GM21825 (cell line): ENCODE measurements around the gene FAT2.

ENCODE experiments used
- ATAC-seq: cut with Tn5 transposase; IDR thresholded peaks from one replicate; pipeline ENCODE4 v1.9.1; 2021; ENCODE audit warnings: mild to moderate bottlenecking, moderate library complexity; ENCODE audit not compliant: unreplicated experiment

The FAT2 gene, protein sequence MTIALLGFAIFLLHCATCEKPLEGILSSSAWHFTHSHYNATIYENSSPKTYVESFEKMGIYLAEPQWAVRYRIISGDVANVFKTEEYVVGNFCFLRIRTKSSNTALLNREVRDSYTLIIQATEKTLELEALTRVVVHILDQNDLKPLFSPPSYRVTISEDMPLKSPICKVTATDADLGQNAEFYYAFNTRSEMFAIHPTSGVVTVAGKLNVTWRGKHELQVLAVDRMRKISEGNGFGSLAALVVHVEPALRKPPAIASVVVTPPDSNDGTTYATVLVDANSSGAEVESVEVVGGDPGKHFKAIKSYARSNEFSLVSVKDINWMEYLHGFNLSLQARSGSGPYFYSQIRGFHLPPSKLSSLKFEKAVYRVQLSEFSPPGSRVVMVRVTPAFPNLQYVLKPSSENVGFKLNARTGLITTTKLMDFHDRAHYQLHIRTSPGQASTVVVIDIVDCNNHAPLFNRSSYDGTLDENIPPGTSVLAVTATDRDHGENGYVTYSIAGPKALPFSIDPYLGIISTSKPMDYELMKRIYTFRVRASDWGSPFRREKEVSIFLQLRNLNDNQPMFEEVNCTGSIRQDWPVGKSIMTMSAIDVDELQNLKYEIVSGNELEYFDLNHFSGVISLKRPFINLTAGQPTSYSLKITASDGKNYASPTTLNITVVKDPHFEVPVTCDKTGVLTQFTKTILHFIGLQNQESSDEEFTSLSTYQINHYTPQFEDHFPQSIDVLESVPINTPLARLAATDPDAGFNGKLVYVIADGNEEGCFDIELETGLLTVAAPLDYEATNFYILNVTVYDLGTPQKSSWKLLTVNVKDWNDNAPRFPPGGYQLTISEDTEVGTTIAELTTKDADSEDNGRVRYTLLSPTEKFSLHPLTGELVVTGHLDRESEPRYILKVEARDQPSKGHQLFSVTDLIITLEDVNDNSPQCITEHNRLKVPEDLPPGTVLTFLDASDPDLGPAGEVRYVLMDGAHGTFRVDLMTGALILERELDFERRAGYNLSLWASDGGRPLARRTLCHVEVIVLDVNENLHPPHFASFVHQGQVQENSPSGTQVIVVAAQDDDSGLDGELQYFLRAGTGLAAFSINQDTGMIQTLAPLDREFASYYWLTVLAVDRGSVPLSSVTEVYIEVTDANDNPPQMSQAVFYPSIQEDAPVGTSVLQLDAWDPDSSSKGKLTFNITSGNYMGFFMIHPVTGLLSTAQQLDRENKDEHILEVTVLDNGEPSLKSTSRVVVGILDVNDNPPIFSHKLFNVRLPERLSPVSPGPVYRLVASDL (N-terminal part only)

GRCh38 chr5:151591144-151591819, at the start of gene FAT2:
Gene FAT2, minus strand, starts transcription at chr5:151591331. Its CDS starts 22,400 bp downstream, at chr5:151568931.
- no peak for ATAC-seq

GRCh38 chr5:151638619-151639018, 47.5 kb upstream of the FAT2 start:
- no peak for ATAC-seq

DNA sequence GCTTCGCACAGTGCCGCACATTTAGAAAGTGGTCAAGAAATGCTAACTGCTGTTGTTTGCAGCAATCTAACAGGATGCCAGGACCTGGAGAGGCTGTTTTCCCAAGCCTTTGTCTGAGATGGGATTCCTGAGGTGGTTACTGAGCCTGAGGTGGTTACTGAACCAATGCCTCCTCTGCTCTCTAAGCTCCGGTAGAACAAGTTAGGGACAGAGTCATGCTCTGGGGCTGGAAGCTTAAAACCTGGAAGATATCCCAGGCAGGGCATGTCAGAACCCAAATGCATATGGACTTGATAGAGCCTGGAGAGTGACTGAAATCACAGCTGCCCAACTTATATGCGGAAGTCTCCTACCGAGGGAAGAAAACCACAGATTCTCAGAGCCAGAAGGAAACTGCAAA, 46.5 kb upstream of the FAT2 start:
- no peak for ATAC-seq

- ATAC-seq: no peak
Measured at GRCh38 chr5:151633892-151634291, 42.8 kb upstream of the FAT2 start.

DNA sequence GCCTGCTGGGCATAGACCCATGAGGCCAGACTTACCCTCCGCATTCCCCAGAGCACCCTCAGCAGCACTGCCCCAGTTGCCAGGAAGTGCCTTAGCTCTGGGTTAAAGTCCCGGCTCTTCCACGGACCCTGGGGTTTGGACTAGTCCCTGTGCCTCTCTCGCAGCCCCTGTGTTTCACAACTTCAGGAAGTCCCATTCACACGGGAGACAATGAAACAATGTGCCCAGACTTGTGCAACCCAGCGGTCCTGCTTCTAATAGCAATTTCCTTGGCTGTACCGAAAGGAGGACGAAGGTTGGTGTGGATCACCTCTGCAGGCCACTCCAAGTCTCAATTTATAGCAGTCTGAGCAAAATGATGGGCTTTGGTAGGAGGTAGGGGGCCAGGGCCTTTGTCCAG, 41.8 kb upstream of the FAT2 start:
- ATAC-seq: no peak

GRCh38 chr5:151632524-151632923, 41.4 kb upstream of the FAT2 start:
- ATAC-seq: no peak

DNA sequence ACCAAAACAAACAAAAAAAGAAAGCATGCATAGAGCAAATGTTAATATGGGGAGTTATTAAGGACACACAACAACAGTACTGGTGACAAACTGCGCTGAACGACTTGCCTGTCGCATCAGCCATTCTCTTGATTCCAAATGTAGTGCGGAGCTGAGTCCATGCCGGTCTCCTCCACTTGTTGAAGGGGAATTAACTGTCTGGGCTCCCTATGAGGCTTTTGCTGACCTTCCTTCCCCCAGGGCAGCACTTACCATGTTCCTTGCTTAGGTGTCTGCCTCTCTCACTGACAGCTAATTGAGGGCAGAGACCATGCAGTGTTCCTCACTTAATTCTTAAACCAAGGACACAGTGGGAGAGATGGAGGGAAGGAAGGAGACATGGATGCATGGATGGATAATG, 40.8 kb upstream of the FAT2 start:
- ATAC-seq: no peak

DNA sequence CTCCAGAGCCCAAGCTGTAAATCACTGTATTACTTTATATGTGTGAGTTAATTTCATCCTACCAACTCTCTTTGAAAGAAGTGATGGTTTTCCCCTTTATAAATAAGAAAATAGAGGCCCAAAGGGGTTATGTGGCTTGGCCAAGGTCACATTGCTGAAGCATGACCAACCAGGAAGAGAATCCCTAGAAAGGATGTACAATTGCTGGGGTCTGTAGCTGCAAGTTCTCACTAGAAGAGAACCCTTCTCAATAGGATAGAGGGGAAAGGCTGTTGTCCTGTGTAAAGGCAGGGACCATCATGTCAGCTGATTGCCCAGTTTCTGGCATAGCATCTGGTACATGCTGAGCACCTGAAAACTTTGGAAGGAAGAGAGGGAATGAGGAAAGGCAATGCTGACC, 39.0 kb upstream of the FAT2 start:
- no peak for ATAC-seq

DNA sequence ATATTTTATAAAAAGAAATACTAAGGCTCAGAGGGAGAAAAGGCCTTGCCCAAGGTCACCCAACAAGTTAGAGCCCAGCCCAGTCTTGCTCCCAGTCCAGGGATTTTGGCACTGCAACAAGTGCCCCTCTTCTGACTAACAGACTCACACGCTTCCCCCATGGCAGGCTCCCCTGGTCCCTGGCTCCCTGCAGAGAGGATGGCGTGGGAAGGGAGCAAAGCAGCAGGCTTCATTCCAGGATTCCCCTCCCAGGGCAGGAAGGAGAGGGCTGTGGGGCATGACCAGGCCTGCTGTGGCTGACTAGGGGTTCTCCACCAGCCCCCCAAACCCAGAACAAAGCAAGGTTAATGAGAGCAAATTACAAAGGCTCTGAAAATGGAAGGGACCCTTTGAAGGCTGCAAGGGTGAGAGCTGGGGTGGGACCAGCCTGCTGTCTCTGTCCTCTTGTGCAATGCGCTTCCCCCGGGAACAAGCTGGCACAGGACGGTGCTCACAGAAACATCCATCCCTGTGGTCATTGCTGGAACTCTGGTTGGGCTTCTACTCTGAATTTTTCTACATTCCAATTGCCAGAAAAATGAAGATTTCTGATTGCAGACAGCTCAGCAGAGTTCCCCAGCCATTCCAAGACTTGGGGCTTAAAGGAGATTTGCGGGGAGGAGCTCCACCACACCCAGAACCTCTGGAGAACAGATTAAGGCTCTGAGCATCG, 37.1 kb upstream of the FAT2 start:
- ATAC-seq: no peak

DNA sequence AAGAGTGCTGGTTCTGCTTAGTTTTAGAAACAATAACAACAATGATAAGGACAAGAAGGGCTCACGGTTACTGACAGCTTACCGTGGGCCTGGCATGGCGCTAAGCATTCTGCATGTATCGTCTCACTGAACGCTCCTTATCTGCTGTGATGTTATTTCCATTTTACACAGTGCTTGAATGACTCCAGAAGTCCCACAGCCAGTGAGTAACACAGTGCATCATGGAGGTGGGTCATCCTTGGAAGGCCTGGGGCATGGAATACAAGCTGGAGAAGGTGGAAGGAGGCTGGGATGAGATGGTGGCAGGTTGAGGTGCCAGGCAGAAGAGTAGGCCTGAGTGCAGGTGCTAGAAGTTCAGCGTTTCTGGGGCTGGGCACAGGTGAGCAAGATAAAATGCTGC, 36.5 kb upstream of the FAT2 start:
- ATAC-seq: no peak

DNA sequence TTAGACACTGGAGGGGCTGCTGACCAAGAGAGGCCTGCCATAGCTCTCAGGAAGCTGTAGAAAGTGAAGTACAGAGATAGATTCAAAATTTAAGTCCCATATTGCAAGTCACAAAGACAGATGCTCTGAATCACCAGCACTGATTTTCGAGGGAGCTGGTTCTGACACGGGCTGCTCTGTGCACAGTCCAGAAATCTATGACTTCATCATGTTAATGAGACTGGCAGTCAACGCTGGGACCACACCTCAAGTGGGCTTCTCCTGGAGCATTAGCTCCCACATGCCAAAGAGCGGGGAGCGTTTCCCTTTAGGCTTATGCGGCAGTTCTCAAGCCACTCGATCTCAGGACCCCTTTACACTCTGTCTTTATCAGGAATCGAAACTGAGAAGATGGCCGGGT, 34.2 kb upstream of the FAT2 start:
- ATAC-seq: no peak

DNA sequence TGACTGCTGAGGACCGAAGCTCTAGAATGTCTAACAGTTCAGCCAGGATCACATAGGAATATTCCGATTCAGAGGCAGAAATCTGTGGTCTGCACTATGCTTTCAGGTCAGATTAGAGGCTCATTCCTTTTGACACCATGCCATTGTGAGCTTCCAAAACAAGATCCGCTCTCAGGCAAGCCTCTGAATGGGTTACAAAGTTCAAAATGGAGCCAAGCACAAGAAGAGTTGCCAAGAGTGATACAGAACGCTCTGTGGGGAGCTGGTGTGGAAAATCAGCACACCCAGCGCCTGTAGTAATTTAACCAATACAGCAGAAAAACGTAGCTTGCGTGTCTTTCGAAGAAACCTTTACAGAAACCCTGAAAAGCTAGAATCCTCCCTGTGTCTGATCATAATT, 33.3 kb upstream of the FAT2 start:
- no peak for ATAC-seq

GRCh38 chr5:151622367-151623088, 31.4 kb upstream of the FAT2 start:
- ATAC-seq: no peak

DNA sequence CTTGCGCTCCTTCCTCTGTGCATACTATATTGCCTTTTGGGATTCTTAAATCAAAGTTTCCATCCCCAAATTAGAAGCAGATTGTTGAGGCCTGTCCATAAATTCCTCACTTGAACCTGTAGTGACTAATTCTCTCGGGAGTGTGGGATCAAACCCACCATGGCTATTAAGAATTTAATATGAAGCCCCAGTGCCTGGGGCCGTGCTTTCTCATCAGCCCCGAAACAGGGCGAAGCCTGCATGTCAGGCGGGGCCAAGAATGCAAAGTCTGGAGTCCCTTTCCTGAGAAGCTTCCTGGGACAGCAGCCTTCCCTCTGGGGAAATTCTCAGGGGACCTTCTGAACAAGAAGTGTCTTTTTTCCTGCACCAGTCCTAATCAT, 29.3 kb upstream of the FAT2 start:
- no peak for ATAC-seq

DNA sequence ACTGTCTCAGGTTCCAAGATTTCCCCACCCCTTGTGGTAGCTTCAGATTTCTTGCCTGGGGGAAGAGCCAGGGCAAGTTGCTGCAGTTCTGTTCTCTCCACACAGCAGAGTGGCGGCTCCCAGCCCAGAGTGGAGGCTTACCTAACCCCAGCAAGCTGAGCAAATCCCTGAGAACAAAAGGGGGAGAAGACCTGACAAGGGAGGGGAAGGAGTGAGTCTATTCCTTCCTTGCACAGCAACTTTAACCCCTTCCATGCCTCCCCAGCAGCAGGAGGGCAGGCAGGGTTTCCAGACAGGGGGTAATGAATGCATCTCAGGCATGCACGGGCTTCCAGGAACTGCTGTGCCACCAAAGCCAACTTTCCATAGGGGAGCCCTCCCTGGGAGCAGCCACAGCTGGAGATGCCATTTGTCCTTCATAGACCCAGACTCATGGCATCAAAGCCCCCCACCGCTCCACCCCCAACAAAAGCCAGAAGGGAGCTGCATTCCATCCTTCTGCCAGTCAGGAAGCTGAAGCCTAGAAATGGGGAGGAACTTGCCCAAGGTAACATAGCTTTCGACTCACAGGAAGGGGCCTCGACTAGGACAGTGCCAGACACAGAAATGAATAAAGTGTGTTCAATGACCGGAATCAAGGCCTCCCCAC, 28.8 kb upstream of the FAT2 start:
- ATAC-seq: no peak

GRCh38 chr5:151618907-151619306, 27.8 kb upstream of the FAT2 start:
- ATAC-seq: no peak

- no peak for ATAC-seq
Measured at GRCh38 chr5:151617841-151618710, 26.9 kb upstream of the FAT2 start.

GRCh38 chr5:151617383-151617840, 26.3 kb upstream of the FAT2 start:
- no peak for ATAC-seq
